Prostate gland (tissue), 2 donors: Measurements from ENCODE around the gene KRTAP9-9.
"Not testable (repeated sequence)": the region's sequence is repeated elsewhere in the genome, so short reads cannot be mapped to it uniquely, and the experiment has no call there.

Experiments used
- CTCF ChIP-seq, 4 experiments: fragments of 200-600 bp in 2 of 4; fragments of 450-650 bp in 2 of 4; sonication (generic) in 2 of 4; IDR thresholded peaks; 1 replicate in 3 of 4; 2 replicates in 1 of 4; pipeline ENCODE4 v1.5.1; 2016 to 2019; ENCODE audit warnings: antibody characterized with exemption in 4 of 4, mild to moderate bottlenecking in 2 of 4, moderate library complexity in 2 of 4
- POLR2AphosphoS5 ChIP-seq: sonication (generic); formaldehyde crosslinking; IDR thresholded peaks from one replicate; pipeline ENCODE4 v1.6.1; 2017; ENCODE audit warnings: antibody characterized with exemption

GRCh38 chr17:41226598-41227095, 28.5 kb upstream of the KRTAP9-9 start, which contains the start of gene KRTAP9-2:
- not testable (repeated sequence) for TF ChIP-seq CTCF (IDR thresholded peaks at IDR 0.05); POLR2AphosphoS5
